Islet precursor cell (in vitro differentiated cells): ENCODE measurements around the gene BTG2.

Experiments
- DNase-seq: peaks from one replicate; pipeline ENCODE4 v3.0.0-alpha.2; 2018

BTG2 gene

DNA sequence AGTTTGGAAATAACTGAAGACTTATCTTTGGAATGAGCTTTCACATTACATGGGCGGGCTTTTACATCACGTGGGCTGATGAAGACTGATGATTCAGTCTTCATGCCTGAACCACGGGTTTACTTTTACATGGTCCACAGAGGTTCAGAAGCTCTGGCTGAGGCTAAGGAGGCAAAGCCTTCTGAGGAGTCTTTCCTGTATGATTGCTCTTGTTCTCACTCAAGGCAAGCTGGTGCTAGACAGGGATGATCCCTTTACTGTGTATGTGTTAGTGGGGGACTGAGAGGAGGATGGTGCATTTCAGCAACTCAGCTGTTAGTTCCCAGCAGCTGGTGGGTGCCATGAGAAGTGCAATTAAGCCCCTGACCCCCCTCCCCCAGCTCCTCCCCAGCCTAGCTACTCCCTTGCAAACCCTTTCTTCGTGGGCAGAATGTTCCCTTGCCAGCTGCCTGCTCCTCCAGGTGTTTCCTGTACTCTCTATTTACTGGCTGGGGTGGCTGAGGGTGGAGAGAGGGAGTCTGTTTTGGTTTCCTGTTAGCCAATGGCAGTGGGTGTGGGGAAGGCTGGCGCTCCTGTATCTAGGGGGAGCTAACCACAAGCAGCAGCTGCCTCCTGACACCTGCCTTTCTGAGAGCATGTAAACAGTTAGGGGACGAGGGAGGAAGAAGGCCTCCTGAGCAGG is 15.4 kb downstream of the BTG2 start:
- peak; percentile 78 for DNase-seq

DNA sequence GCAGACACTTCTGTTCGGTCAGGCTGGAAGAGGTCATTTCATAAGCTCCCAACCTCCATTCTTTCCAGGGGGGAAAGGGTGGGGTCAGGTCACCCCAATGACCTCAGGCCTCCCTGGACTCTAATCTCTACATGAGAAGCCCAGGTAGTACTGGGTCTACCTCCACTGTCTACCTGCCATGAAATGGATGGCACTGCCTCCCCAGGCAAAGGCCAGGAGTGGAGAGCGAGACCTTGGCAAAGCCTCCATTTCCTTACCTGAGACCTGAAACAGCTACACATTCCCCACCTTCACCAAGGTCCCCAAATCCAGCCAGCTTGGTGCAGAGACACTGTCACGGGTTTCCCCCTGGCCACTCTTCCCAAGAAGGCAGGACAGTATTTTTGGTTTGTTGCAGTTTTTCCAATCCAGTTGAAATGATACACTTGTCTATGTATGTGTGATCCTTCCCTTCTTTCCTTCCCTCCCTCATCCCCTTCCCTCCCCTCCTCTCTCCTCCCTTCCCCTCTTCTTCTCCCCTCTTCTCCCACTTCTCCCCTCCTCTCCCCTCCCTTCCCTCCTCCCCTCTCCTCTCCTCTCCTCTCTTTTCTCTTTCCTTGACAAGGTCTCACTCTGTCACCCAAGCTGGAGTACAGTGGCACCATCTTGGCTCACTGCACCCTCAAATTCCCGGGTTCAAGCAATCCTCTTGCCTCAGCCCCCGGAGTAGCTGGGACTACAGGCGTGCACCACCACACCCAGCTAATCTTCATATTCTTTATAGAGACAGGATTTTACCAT is 16.1 kb downstream of the BTG2 start:
- DNase-seq: no peak

DNA sequence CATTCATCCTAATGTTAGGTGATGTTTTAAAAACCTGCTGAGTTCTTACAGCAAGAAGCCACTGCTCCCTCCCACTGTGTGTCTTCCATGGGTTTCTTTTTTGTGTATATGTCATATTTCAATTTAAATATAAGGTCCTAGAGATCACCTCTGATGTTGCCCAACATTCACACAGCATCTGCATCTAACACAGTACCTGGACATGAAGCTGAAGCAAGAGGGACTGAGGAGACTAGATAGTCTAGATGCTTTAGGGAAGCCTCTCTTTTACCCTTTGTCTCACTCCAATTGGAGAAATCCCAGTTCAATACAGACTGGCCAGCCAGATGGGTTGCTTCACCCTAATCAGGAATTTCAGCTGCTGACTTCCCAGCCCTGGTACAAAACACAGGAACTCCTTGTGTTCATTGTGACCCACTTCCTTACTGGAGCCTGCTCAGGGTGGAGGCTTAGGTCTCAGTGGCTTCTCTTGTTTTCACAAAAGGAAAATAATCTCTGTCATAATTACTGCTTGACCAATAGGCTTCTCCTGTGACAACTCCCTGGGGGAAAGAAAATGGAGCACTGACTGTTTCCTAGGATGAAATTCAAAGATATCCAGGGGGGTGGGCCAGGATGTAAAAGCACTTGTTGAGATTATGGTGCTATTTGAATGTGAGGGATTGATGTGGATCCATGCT is 17.3 kb downstream of the BTG2 start:
- no peak for DNase-seq

- DNase-seq: no peak
Measured at GRCh38 chr1:203323587-203323986, 18.3 kb downstream of the BTG2 start.

DNA sequence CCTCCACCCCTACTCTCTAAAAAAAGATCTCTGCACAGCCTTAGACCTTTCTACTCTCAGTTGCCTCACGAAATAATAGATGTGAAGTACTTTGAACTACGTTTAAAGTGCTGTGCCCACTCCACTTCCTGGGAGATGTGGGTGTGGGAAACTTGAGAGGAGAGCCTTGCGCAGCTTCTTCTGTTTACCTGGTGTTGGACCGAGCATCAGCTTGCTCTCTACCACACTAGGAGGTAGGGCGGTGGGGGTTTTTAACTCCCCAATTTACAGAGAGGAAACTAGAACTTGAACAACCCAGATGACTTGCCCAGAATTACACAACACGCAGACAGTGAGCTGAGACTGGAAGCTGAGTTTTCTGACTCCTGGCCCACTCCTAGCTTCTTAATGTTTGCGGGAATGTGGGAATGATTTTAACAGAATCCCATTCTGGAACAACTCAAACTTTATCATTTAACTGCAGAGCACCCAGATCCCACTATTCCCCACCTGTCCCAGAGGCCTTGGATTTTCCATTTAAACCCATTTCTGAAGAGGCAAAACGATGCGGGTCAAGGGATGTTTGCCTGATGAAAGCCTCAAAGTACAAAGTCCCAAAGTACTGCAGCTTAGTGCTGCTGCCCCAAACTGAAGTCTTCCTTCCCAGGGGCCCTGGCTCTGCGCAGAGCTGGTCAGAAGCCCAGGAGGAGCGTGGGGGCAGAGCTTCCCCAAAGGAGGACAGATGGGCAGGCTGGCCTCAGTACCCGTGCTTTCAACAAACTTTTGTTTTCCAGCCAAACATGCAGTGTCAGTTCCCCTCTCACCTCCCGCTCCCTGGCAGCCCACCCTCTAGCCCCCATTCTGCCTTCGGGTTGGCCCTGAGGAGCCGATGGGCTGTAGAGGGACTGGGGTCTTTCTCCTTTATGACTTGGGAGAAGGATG is 19.0 kb downstream of the BTG2 start:
- no peak for DNase-seq

- no peak for DNase-seq
Measured at GRCh38 chr1:203325026-203325417, 19.7 kb downstream of the BTG2 start.

DNA sequence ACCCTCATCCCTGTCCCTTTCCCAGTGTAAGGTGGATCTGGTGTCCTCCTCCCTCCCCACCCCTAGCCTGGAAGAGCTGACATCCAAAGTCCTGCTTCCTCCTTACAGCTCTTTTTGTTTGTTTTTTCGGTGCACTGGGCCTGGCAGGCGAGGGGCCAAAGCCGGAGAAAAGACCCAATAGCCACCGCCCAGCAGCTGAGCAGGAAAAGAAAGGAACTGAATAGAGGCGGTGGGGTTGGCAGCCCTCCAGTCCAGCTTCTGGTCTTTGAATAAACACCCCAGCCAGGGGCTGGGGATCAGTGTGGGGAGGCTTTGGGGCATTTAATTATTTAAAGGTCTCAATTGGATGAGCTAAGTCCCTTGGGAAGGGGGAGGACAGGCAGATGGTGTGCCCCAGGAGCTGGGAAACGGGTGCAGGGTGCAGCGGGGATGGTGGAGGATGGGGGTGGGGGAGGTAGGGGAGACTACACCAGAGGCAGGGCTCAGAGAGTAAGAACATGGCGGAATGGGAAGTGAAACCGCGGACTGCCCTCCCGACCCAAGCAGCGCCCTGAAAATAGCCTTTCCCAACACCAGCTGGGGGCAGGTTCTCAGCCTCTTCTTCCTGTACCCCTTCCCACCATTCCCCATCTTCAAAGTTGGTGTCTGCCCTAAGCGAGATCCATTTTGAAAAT is 20.2 kb downstream of the BTG2 start:
- no peak for DNase-seq

DNA sequence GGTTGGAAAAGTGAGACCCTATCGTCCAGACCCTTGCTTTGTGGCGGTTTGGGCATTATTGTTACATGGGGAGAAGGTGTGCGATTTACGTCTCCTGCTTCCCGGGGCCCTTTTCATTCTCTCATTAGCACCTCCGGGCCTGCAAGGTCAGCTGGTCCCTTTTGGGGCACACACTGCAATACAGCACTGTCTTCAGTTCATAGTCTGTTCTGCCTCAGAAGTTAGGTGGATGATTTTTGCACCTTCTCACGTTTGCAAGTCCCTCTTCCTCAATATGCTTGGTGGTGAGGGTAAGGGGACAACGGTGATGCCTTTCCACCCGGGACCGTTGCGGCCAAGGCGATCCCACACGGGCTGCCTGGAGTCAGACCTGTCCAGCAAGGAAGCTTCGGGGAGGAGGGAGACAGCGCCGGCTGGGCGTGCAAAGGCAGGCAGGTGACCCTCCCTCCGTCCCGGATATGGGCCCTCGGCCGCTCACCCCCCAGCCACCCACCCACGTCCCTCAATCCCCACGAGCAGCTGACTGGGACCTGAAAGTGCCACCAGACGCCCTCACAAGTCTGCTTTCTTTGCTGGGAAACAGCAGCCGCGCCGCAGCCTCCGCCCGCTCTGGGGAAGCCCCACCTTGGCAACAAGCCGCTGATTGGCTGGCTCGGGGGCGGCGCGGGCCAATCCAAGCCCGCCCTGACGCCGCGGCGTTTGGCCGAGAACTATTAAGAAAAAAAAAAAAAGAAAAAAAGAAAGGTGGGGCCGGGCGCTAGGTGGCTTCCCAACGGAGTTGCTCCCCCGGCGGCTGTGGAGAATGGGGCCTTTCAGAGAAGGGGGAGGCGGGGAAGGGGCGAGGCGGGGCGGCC is 21.7 kb downstream of the BTG2 start:
- DNase-seq: peak; percentile 96

DNA sequence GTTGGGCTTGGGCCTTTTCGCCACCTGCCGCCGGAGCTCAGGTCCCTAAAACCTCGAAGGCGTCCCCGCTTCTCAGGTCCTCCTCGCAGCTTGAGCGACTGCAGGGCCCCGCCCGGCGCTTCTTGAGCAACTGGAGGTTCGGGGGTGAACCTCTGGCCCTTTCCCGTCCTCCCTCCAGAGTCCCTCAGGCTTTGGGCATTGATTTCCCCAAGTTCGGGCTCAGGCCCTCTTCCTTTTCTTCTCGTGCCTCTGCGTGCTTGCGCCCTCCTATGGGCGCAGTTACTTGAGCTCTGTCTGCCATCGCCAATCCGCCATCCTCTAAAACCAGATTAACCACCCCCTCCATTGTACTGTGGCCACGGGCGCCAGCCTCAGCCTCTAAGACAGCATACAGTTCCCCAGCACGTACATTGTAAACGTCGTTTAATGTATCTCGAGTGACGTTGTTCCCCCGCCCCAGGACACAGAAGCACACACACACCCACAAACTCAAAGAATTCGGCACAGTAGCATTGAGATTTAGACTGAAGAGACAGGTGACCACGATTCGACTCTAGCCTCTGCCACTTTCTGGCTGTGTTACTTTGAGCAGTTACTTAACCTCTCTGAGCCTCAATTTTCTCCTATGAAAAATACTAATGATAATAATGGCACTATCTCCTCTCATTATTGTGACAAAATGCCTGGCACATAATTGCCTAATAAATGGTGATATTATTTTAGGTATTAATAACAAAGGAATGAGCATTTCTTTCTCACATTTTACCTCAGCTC is 22.6 kb downstream of the BTG2 start:
- DNase-seq: peak; percentile 81

GRCh38 chr1:203328714-203329122 is 23.4 kb downstream of the BTG2 start:
- peak; percentile 75 for DNase-seq

- no peak for DNase-seq
Measured at GRCh38 chr1:203331224-203331623, 25.9 kb downstream of the BTG2 start.

DNA sequence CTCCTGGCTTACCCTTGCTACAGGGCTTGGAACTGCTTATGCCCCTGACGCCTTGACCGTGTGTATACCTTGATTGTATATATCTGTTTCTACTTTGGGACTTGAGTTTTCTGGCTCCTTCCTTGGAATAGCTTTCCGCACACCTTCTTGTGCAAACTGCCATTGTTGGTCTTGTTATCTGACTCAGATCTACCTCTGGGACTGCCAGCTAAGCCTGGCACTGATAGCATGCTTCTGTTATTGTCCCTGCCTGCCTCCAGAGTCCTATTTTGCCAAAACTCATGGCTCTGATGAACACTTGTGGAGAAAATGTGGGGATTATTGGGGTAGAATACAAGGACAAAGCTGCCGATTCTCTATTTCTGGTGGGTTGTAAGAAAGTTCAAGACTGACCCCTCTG is 30.2 kb downstream of the BTG2 start:
- DNase-seq: no peak

- DNase-seq: no peak
Measured at GRCh38 chr1:203336097-203336496, 30.8 kb downstream of the BTG2 start.

GRCh38 chr1:203338335-203339036 is 33.2 kb downstream of the BTG2 start:
- DNase-seq: peak; percentile 69

DNA sequence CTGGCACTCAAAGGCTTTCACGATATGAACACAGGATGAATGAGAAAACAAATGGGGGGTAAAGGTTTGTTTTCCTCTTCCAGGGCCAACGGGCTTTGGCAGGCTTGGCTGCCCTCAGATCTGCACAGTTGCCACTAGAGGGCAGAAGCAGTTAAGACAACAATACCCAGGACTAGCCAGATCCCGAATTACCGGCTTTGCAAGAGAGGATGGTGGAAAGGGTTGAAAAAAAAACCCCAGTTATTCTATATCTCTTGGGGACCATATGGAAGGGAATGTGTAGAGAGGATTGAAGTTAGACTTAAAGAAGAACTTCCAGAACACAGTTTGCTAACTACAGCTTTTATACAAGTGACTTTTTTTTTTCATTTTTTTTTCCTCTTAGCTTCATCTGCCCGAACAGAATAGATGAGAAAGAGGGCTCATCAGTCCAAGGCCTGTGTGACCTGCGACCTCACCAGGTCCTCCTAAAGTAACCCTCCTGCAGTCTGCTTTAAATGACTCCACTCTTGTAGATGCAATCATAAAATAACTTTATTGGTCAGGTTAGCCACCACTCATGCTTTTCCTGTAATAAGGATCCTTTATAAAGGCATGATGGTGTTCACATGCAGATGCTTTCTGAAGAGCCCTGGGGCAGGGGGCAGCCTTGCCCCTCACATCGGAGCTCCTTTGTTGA is 34.9 kb downstream of the BTG2 start:
- DNase-seq: peak; percentile 88

- DNase-seq: peak; percentile 80
Measured at GRCh38 chr1:203342192-203342940, 37.0 kb downstream of the BTG2 start.

GRCh38 chr1:203343956-203344754 is 38.8 kb downstream of the BTG2 start:
- no peak for DNase-seq
